K562 (cell line): ENCODE data around the gene CCDC71L. TPM values are rescaled to one million over a fixed set of nuclear protein-coding genes. Genes with fewer than 3 reads are reported as not detected.

Experiments used
- ATAC-seq: fragments of 200-7000 bp; cut with Tn5 transposase; 3 replicates; pipeline ENCODE4 v1.9.1; 2020; ENCODE audit warnings: moderate library complexity
- BruUV-seq: library from RNA; stranded (reverse); fragments of 400-500 nt; replicated peaks from 2 replicates; lab custom pipeline; 2021; lab: Mats Ljungman, UMichigan
- CTCF ChIA-PET: fragments of 300-600 bp; formaldehyde crosslinking; extraction: SDS; loops from one replicate; lab custom pipeline; 2021; ENCODE audit warnings: low intra/inter-chr PET ratio; lab: Yijun Ruan, JAX
- POLR2A ChIA-PET: fragments of 300-600, 350-650 bp; sonication (Branson Sonifier 250); formaldehyde crosslinking; extraction: SDS; loops from one replicate; lab custom pipeline; 2021; ENCODE audit warnings: antibody characterized with exemption, inconsistent platforms; lab: Yijun Ruan, JAX
- DNase-seq, 4 experiments: peaks; one replicate each; pipeline versions ENCODE4 v3.0.0 to v3.0.0-alpha.2; 2011 to 2018; ENCODE audit warnings: low spot score in 3 of 4, mixed read lengths in 3 of 4; ENCODE audit errors: extremely low read depth in 1 of 4
- FAIRE-seq: peaks from 2 replicates; lab custom pipeline; 2011; peaks lifted over from hg19 to GRCh38; lab: Jason Lieb, UNC
- H2AFZ ChIP-seq: 2 replicates; pipeline ENCODE4 v1.6.0; 2011; ENCODE audit warnings: low read depth, low read length, control low read depth, inconsistent platforms
- H3K27ac ChIP-seq: fragments of 200-600 bp; 3 replicates; pipeline ENCODE4 v1.8.0; 2011; ENCODE audit warnings: low read depth, mild to moderate bottlenecking, control low read depth, inconsistent platforms, low read length, moderate library complexity, mixed read lengths; ENCODE audit errors: extremely low read depth
- H3K27me3 ChIP-seq, 2 experiments: fragments of 300-600 bp in 1 of 2; 2 replicates in 1 of 2; 3 replicates in 1 of 2; pipeline versions ENCODE4 v1.6.0 to v1.8.0; 2011; ENCODE audit warnings: inconsistent platforms in 2 of 2, low read length in 2 of 2, mild to moderate bottlenecking in 1 of 2, mixed read lengths in 1 of 2, moderate library complexity in 1 of 2; ENCODE audit not compliant: control insufficient read depth in 2 of 2, insufficient read depth in 2 of 2
- H3K36me3 ChIP-seq: fragments of 300-600 bp; 3 replicates; pipeline ENCODE4 v1.8.0; 2011; ENCODE audit warnings: mild to moderate bottlenecking, low read length, inconsistent platforms; ENCODE audit not compliant: control insufficient read depth, insufficient read depth
- H3K4me1 ChIP-seq, 2 experiments: fragments of 200-600 bp in 1 of 2; replicated peaks in 1 of 2; 2 replicates in 1 of 2; 3 replicates in 1 of 2; pipeline versions ENCODE4 v1.5.1 to v1.8.0; 2011; ENCODE audit warnings: inconsistent platforms in 2 of 2, low read length in 2 of 2, mild to moderate bottlenecking in 1 of 2, mixed read lengths in 1 of 2, moderate library complexity in 1 of 2; ENCODE audit not compliant: control insufficient read depth in 2 of 2, insufficient read depth in 2 of 2
- H3K4me2 ChIP-seq: 2 replicates; pipeline ENCODE4 v1.6.1; 2011; ENCODE audit warnings: low read length, control low read depth, inconsistent platforms, mixed read lengths; ENCODE audit not compliant: insufficient read depth
- H3K4me3 ChIP-seq: fragments of 200-600 bp; sonication (generic), shearing (Covaris generic); 2 replicates; pipeline ENCODE4 v1.5.1; 2016; ENCODE audit warnings: control low read depth, inconsistent platforms
- H3K79me2 ChIP-seq: fragments of 200-600 bp; 3 replicates; pipeline ENCODE4 v1.8.0; 2011; ENCODE audit warnings: low read length, inconsistent platforms; ENCODE audit not compliant: control insufficient read depth, insufficient read depth
- H3K9ac ChIP-seq, 2 experiments: 2 replicates each; pipeline versions ENCODE4 v1.6.0 to v1.6.1; 2011; ENCODE audit warnings: low read depth in 2 of 2, low read length in 2 of 2, control low read depth in 1 of 2, inconsistent platforms in 1 of 2, mild to moderate bottlenecking in 1 of 2, mixed read lengths in 1 of 2; ENCODE audit not compliant: insufficient read depth in 1 of 2
- H3K9me1 ChIP-seq: one replicate; pipeline ENCODE4 v1.6.0; 2011; ENCODE audit warnings: inconsistent platforms, mild to moderate bottlenecking, low read length, moderate library complexity; ENCODE audit not compliant: control insufficient read depth, insufficient read depth
- H3K9me3 ChIP-seq: replicated peaks from 2 replicates; pipeline ENCODE4 v1.5.1; 2011; ENCODE audit warnings: low read depth, low read length, inconsistent platforms; ENCODE audit not compliant: control insufficient read depth, insufficient read depth
- H4K20me1 ChIP-seq: replicated peaks from 2 replicates; pipeline ENCODE4 v1.6.1; 2011; ENCODE audit warnings: low read length, inconsistent platforms, mixed read lengths; ENCODE audit not compliant: control insufficient read depth, insufficient read depth
- BCOR ChIP-seq: fragments of 450-650 bp; IDR thresholded peaks from 2 replicates; pipeline ENCODE4 v1.6.1; 2016
- BRF1 ChIP-seq: IDR thresholded peaks from 3 replicates; pipeline ENCODE4 v1.6.1; 2011; ENCODE audit warnings: borderline replicate concordance, mild to moderate bottlenecking; ENCODE audit not compliant: insufficient read length; ENCODE audit errors: extremely low read depth
- EHMT2 ChIP-seq: fragments of 450-650 bp; IDR thresholded peaks from 2 replicates; pipeline ENCODE4 v1.6.1; 2018; ENCODE audit warnings: antibody characterized with exemption
- EWSR1 ChIP-seq: fragments of 450-650 bp; IDR thresholded peaks from 2 replicates; pipeline ENCODE4 v1.6.1; 2018; ENCODE audit warnings: borderline replicate concordance, mild to moderate bottlenecking, low read depth, moderate library complexity; ENCODE audit not compliant: partially characterized antibody
- MECOM ChIP-seq: fragments of 250-450 bp; sonication (Bioruptor Pico); IDR thresholded peaks from 2 replicates; pipeline ENCODE4 v1.8.0; 2022; ENCODE audit warnings: inconsistent platforms
- NCOA2 ChIP-seq, 2 experiments: fragments of 450-650 bp; IDR thresholded peaks; 2 replicates each; pipeline ENCODE4 v1.6.1; 2018; ENCODE audit warnings: mild to moderate bottlenecking in 2 of 2, moderate library complexity in 1 of 2; ENCODE audit not compliant: partially characterized antibody in 2 of 2
- RBM25 ChIP-seq: fragments of 200-400 bp; formaldehyde crosslinking; IDR thresholded peaks from 2 replicates; pipeline ENCODE4 v1.6.1; 2018; ENCODE audit warnings: low read length, low read depth, moderate library complexity; ENCODE audit not compliant: severe bottlenecking
- RCOR1 ChIP-seq, 2 experiments: IDR thresholded peaks; 2 replicates each; pipeline ENCODE4 v1.6.1; 2012; ENCODE audit warnings: low read depth in 2 of 2, low read length in 2 of 2, borderline replicate concordance in 1 of 2, improper control_type of control experiment in 1 of 2
- ZNF121 ChIP-seq: sonication (generic); formaldehyde crosslinking; conservative IDR thresholded peaks from 2 replicates; pipeline ENCODE4 v1.8.0; 2022; ENCODE audit warnings: missing genetic modification reagents
- WGBS: fragments of 100-300 bp; shearing (Covaris generic); methylation state at CpG from one replicate; pipeline ENCODE4 v1.1.6; 2016; ENCODE audit warnings: low coverage, mixed read lengths; ENCODE audit not compliant: insufficient coverage; ENCODE audit errors: missing lambda C conversion rate; 5-methylcytosine and 5-hydroxymethylcytosine counted together
- in situ Hi-C: fragments of 300-500 bp; cut with MboI; formaldehyde crosslinking; loops from 4 replicates; pipeline ENCODE4 v1.15.0; 2018; ENCODE audit warnings: inconsistent platforms, mixed read lengths
- intact Hi-C: fragments of 100-400 bp; cut with micrococcal nuclease; formaldehyde crosslinking; loops from 2 replicates; pipeline ENCODE4 v1.14.2; 2022
- polyA plus RNA-seq, 8 experiments: library from polyadenylated mRNA; depleted of rRNA in 4 of 8; stranded (reverse) in 5 of 8; unstranded in 3 of 8; fragments of >200 nt; fragmentation: Nextera tagmentation in 2 of 8; fragmentation: Illumina TruSeq in 1 of 8; extraction: Ambion mirVana in 2 of 8; extraction: Trizol in 1 of 8; gene quantifications; 2 replicates each; pipeline versions ENCODE4 v1.2.1 to v1.2.3, GENCODE V29; 2011 to 2014; ENCODE audit warnings: inconsistent platforms in 1 of 8, missing spikeins in 1 of 8
- total RNA-seq, 7 experiments: library from RNA; depleted of rRNA in 6 of 7; stranded (reverse); fragments of >200 nt in 6 of 7; fragmentation: Illumina TruSeq in 2 of 7; extraction: Trizol in 2 of 7; gene quantifications; 2 replicates each; pipeline versions ENCODE4 v1.2.1 to v1.2.3, GENCODE V29; 2011 to 2021; ENCODE audit warnings: low replicate concordance in 1 of 7
- TF ChIP-seq, protein P1 (sequence below): fragments of 250-450 bp; sonication (Bioruptor Pico); IDR thresholded peaks from 2 replicates; pipeline ENCODE4 v1.5.0; 2020; ENCODE audit warnings: mild to moderate bottlenecking, borderline replicate concordance

Gene CCDC71L
- total and polyA plus RNA-seq, 9 of the 15 experiments (the other 6 are each of a cell fraction or from before 2014, with no cell fraction given), result 5.7 to 108 (median 25.4) TPM

DNA sequence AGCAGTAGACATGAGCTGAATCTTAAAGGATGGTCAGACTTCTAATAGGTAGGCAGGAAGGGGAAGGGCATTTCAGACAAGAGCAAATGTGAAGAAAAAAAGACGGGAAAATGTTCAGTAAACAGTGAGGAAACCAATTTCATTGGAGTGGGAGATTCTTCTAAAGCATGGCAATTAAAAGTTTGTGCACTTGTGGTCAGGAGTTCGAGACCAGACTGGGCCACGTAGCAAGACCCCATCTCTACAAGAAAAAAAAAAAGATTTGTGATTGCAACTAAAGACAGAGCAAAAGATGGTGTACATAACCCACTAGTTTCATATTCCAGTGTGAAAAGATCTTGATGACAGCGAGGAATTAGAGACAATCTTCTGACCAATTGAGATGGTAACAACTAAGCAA lies 41.7 kb downstream of the CCDC71L start:
- intact Hi-C loops (loop anchor here (5.0 kb wide), 1 partner anchor 52 kb away; no protein-coding TSS in a partner anchor), in situ Hi-C loops (no loop called here)
- FAIRE-seq (no peak), DNase-seq (no peak), ATAC-seq (no peak)
- TF ChIP-seq BRF1 (no peak), MECOM (no peak), EHMT2 (0 out of 2 replicates have a peak, but pooled peaks have one; percentile 30), NCOA2 (IDR thresholded peaks at IDR 0.05; ENCODE audit: partially characterized antibody in 2 of 2) (no peak), RBM25 (peak; percentile 87), BCOR (peak; percentile 76), ZNF121 (CRISPR knock-in tag) (peak; percentile 86), EWSR1 (no peak), RCOR1 (IDR thresholded peaks at IDR 0.05; ENCODE audit: borderline replicate concordance in 1 of 2, low read depth in 2 of 2, low read length in 2 of 2) (0 out of 4 replicates have a peak, but pooled peaks of 1 of the 2 experiments have one; percentile 17)
- TF ChIP-seq, protein P1, sequence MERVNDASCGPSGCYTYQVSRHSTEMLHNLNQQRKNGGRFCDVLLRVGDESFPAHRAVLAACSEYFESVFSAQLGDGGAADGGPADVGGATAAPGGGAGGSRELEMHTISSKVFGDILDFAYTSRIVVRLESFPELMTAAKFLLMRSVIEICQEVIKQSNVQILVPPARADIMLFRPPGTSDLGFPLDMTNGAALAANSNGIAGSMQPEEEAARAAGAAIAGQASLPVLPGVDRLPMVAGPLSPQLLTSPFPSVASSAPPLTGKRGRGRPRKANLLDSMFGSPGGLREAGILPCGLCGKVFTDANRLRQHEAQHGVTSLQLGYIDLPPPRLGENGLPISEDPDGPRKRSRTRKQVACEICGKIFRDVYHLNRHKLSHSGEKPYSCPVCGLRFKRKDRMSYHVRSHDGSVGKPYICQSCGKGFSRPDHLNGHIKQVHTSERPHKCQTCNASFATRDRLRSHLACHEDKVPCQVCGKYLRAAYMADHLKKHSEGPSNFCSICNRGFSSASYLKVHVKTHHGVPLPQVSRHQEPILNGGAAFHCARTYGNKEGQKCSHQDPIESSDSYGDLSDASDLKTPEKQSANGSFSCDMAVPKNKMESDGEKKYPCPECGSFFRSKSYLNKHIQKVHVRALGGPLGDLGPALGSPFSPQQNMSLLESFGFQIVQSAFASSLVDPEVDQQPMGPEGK (CRISPR knock-in tag), result peak; percentile 33; the same call in 1 of the 2 replicates
- no peaks in the 10 kb centered on the region for H3K27me3 ChIP-seq
- no peak overlapping the region for H3K4me3 ChIP-seq
- peak overlapping the region; percentile 21; the same call in 1 of the 3 replicates for H3K27ac ChIP-seq
- H4K20me1 ChIP-seq, result no peaks in the 10 kb centered on the region
- H2AFZ ChIP-seq, result peak overlapping the region; percentile 73
- peaks cover 4% of the 10 kb centered on the region for H3K9me3 ChIP-seq
- POLR2A ChIA-PET, result interaction anchor here (0.8 to 1.5 kb wide), 3 partner anchors 21 to 147 kb away, joined by 3 to 7 read pairs (median 4); no protein-coding TSS in a partner anchor
- BruUV-seq, result no TSS peak
- H3K4me1 ChIP-seq, result peaks cover 14 to 37% of the 10 kb centered on the region in 2 experiments
- CTCF ChIA-PET, result no interaction called here
- WGBS, result 74% methylated on average over 4 of the region's 4 CpGs
- H3K36me3 ChIP-seq, result no peaks in the 10 kb centered on the region
- no peak overlapping the region for H3K9ac ChIP-seq
- no peaks in the 10 kb centered on the region for H3K9me1 ChIP-seq
- H3K79me2 ChIP-seq, result no peaks in the 10 kb centered on the region
- H3K4me2 ChIP-seq, result no peak overlapping the region
